GM21717 (cell line): ENCODE data around the gene TAF8.

Experiments
- ATAC-seq: cut with Tn5 transposase; IDR thresholded peaks from one replicate; pipeline ENCODE4 v1.9.1; 2021; ENCODE audit warnings: mild to moderate bottlenecking, moderate library complexity; ENCODE audit not compliant: unreplicated experiment

The TAF8 gene

GRCh38 chr6:42120895-42121865 lies 70.9 kb downstream of the TAF8 start:
- ATAC-seq = no peak

- ATAC-seq = no peak
Measured at GRCh38 chr6:42123379-42124103, 73.2 kb downstream of the TAF8 start.

GRCh38 chr6:42124223-42124836 lies 74.0 kb downstream of the TAF8 start:
- ATAC-seq = no peak

- ATAC-seq = no peak
Measured at GRCh38 chr6:42125231-42125630, 74.9 kb downstream of the TAF8 start.

GRCh38 chr6:42125663-42126062 lies 75.3 kb downstream of the TAF8 start:
- ATAC-seq = no peak

GRCh38 chr6:42128460-42129359 lies 78.4 kb downstream of the TAF8 start:
- no peak for ATAC-seq

GRCh38 chr6:42129360-42129676 lies 79.0 kb downstream of the TAF8 start:
- no peak for ATAC-seq

- ATAC-seq = no peak
Measured at GRCh38 chr6:42131531-42131930, 81.2 kb downstream of the TAF8 start.

- no peak for ATAC-seq
Measured at GRCh38 chr6:42133926-42134325, 83.6 kb downstream of the TAF8 start.

- ATAC-seq = no peak
Measured at GRCh38 chr6:42135161-42135560, 84.8 kb downstream of the TAF8 start.

GRCh38 chr6:42135722-42136121 lies 85.4 kb downstream of the TAF8 start:
- no peak for ATAC-seq

- no peak for ATAC-seq
Measured at GRCh38 chr6:42136508-42137193, 86.3 kb downstream of the TAF8 start.
